Heart right ventricle (tissue), 16 donors: ENCODE results near the gene FHIT. TPM values are rescaled to one million over a fixed set of nuclear protein-coding genes. Genes with fewer than 3 reads are reported as not detected.

Source experiments
- ATAC-seq, 8 donors: fragments of 200-7000 bp; cut with Tn5 transposase; one replicate each; pipeline ENCODE4 v1.9.1; 2020; ENCODE audit warnings: mild to moderate bottlenecking in 8 of 8, moderate library complexity in 8 of 8, moderate number of reproducible peaks in 1 of 8
- DNase-seq, 2 donors: peaks; one replicate each; pipeline ENCODE4 v3.0.0-alpha.2; 2020
- H3K27ac ChIP-seq, 10 donors: fragments of 200-600 bp; sonication (generic) in 2 of 10; one replicate each; pipeline versions ENCODE4 v1.5.0 to v1.8.0; 2020 to 2022; ENCODE audit warnings: mild to moderate bottlenecking in 3 of 10
- H3K27me3 ChIP-seq, 7 donors: fragments of 200-600 bp; one replicate each; pipeline ENCODE4 v1.8.0; 2021 to 2022; ENCODE audit warnings: mild to moderate bottlenecking in 2 of 7
- H3K36me3 ChIP-seq, 9 donors: fragments of 200-600 bp; sonication (generic) in 1 of 9; one replicate each; pipeline versions ENCODE4 v1.5.0 to v1.8.0; 2020 to 2022; ENCODE audit warnings: mild to moderate bottlenecking in 2 of 9
- H3K4me1 ChIP-seq, 9 donors: fragments of 200-600 bp; sonication (generic) in 1 of 9; one replicate each; pipeline versions ENCODE4 v1.5.0 to v1.8.0; 2020 to 2022; ENCODE audit warnings: mild to moderate bottlenecking in 4 of 9
- H3K4me3 ChIP-seq, 10 donors: fragments of 200-600 bp; sonication (generic) in 2 of 10; one replicate each; pipeline versions ENCODE4 v1.5.0 to v1.8.0; 2020 to 2022; ENCODE audit warnings: mild to moderate bottlenecking in 7 of 10, moderate library complexity in 2 of 10
- H3K9me3 ChIP-seq, 11 donors: fragments of 200-600 bp in 10 of 11; sonication (generic) in 2 of 11; one replicate each; pipeline versions ENCODE4 v1.5.0 to v1.8.0; 2013 to 2022; ENCODE audit warnings: mild to moderate bottlenecking in 2 of 11, control low read depth in 1 of 11, moderate library complexity in 1 of 11
- CTCF ChIP-seq, 9 donors: fragments of 200-600 bp; sonication (generic) in 2 of 9; IDR thresholded peaks; one replicate each; pipeline versions ENCODE4 v1.5.0 to v1.8.0; 2021 to 2022; ENCODE audit warnings: antibody characterized with exemption in 9 of 9, mild to moderate bottlenecking in 5 of 9, moderate library complexity in 1 of 9
- WGBS, 2 donors: extraction: QIAGEN DNeasy Blood & Tissue Kit; methylation state at CpG; one replicate each; pipeline ENCODE4 v1.1.7; 2013; ENCODE audit warnings: inconsistent platforms in 1 of 2; 5-methylcytosine and 5-hydroxymethylcytosine counted together
- intact Hi-C, 10 donors: fragments of 100-400 bp; cut with DNase I; formaldehyde crosslinking; loops; one replicate each; pipeline versions ENCODE4 v1.11.1 to v1.14.2; 2022
- polyA plus RNA-seq, 2 donors: library from polyadenylated mRNA; stranded (reverse); fragments of 200-250 nt; gene quantifications; one replicate each; pipeline ENCODE4 v1.2.3, GENCODE V29; 2013
- total RNA-seq, 10 donors: library from RNA; stranded (reverse); fragmentation: NEBNext Ultra II Directional in 3 of 10; extraction: Animal tissue kit (Norgen Biotek cat#: 25700) in 3 of 10; gene quantifications; one replicate each; pipeline versions ENCODE4 v1.2.1 to v1.2.4, GENCODE V29; 2021 to 2023
- donor health status: Arrhythmogenic right ventricular cardiomyopathy.
- donor health status: ischemic (EF 13 %, LVEDD 7.1; RV severe dilation, severe dysfunction).
- donor health status: healthy with polysubstance abuse.
- donor health status: DM: no; HTN: yes; CAD: no.
- donor health status: DM: no; HTN: no; CAD: no.
- donor health status: ischemic (EF 25% LVEDD 6.9; RV normal size, moderate dysfunction).
- donor health status: ischemic (EF 25% LVEDD 5.7; RV mildly dilated, moderate dysfunction).
- donor health status: healthy.
- donor health status: DM: yes; HTN: yes; CAD: no.
- donor health status: Ischemic cardiomyopathy.
- donor health status: ischemic (EF 35%, LVEDD 5.7; RV mildly dilated, moderate dysfunction).
- donor health status: nonischemic (EF 11% LVEDD 7.7; RV severe dilation, severe dysfunction).
- donor health status: DM: yes; HTN: yes; CAD: no.
- donor health status: PGD.
- donor health status: ischemic (EF 29% LVEDD 5.4; RV normal size, mild dysfunction).
- donor health status: nonischemic (EF 23%, LVEDD 6.1; RV moderate dilation, normal function).

FHIT gene
- total and polyA plus RNA-seq, 12 donors, result 4.7 to 25.5 (median 18.3) TPM

- WGBS, 2 donors, result 82 to 90% methylated on average over 1 of the region's 1 CpG
- Histone ChIP-seq H3K9me3 (peaks cover 0 to 36% (median 13%) of the 10 kb centered on the region in 11 donors), H3K4me1 (no peaks in the 10 kb centered on the region), H3K36me3 (no peaks in the 10 kb centered on the region), H3K27me3 (no peaks in the 10 kb centered on the region), H3K27ac (no peak overlapping the region), H3K4me3 (no peak overlapping the region)
- intact Hi-C loops, result no loop called here
- no peak for TF ChIP-seq CTCF (IDR thresholded peaks at IDR 0.05)
- no peak for ATAC-seq
- no peak for DNase-seq
These were observed 277.9 kb downstream of the FHIT start for GRCh38 chr3:60973321-60973720.

DNA sequence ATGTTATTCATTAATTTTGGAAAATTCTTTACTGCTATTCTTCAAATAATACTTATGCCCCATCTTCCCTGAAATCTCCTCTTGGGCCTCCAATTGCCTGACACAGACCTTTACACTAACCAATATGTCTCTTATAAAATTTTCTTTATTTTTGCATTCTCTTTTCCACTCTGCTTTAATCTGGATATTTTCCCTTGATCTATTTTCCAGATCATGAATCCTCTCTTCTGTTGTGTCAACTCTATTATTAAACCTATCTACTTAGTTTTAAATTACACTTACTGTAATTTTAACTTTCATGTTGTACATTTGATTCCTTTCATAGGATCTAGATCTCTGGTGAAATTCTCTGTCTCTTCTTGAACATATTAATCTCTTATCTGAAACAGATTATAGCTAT lies 278.7 kb downstream of the FHIT start:
- intact Hi-C loops, result no loop called here
- no peak for TF ChIP-seq CTCF (IDR thresholded peaks at IDR 0.05)
- Histone ChIP-seq H3K4me3 (no peak overlapping the region), H3K27ac (no peak overlapping the region), H3K36me3 (no peaks in the 10 kb centered on the region), H3K27me3 (no peaks in the 10 kb centered on the region), H3K9me3 (peaks cover 0 to 36% (median 13%) of the 10 kb centered on the region in 11 donors), H3K4me1 (no peaks in the 10 kb centered on the region)
- ATAC-seq (no peak), DNase-seq (no peak)

- intact Hi-C loops, result loop anchor here in 1 of 10 donors (1.0 kb wide), 2 partner anchors 18 to 25 kb away; no protein-coding TSS in a partner anchor
- Histone ChIP-seq H3K27me3 (no peaks in the 10 kb centered on the region), H3K36me3 (no peaks in the 10 kb centered on the region), H3K4me1 (no peaks in the 10 kb centered on the region), H3K9me3 (peaks cover 0 to 36% (median 13%) of the 10 kb centered on the region in 11 donors), H3K4me3 (no peak overlapping the region), H3K27ac (no peak overlapping the region)
- no peak for DNase-seq
- no peak for ATAC-seq
- WGBS, 2 donors, result 87 to 90% methylated on average over 4 of the region's 4 CpGs
- no peak for TF ChIP-seq CTCF (IDR thresholded peaks at IDR 0.05)
These were observed 280.4 kb downstream of the FHIT start for GRCh38 chr3:60970850-60971249.

DNA sequence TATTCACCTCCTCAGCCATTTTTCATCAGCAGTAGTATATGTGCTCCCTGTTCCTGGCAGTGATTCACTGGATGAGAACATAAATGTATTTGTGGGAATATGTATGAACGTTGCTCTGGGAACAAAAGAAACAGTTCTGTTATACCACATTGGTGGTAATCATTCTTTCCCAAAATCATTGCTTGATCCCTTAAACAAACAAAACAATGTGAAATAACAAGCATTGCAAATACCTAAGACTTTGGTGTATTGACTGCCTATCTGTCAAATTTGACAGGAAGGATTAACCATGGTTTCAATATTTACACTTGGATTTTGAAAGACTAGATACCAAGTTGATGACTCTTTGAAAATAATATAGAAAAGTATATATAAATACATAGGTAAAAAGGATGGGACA lies 284.1 kb downstream of the FHIT start:
- no peak for DNase-seq
- no peak overlapping the region for H3K27ac ChIP-seq
- H3K36me3 ChIP-seq, result no peaks in the 10 kb centered on the region
- H3K4me1 ChIP-seq, result no peaks in the 10 kb centered on the region
- H3K9me3 ChIP-seq, result peaks cover 0 to 35% (median 4%) of the 10 kb centered on the region in 11 donors
- no peak for ATAC-seq
- no peak for TF ChIP-seq CTCF (IDR thresholded peaks at IDR 0.05)
- H3K27me3 ChIP-seq, result no peaks in the 10 kb centered on the region
- intact Hi-C loops, result no loop called here
- H3K4me3 ChIP-seq, result no peak overlapping the region
- WGBS, 2 donors, result 70 to 83% methylated on average over 1 of the region's 1 CpG
